Peyer's patch (tissue), 4 donors: ENCODE measurements around the gene TAF1.

ENCODE experiments used
- CTCF ChIP-seq, 6 experiments: fragments of 450-650 bp in 4 of 6; fragments of 200-600 bp in 2 of 6; sonication (generic) in 1 of 6; IDR thresholded peaks; one replicate each; pipeline ENCODE4 v1.5.1; 2017 to 2019; ENCODE audit warnings: antibody characterized with exemption in 6 of 6, mild to moderate bottlenecking in 3 of 6, moderate library complexity in 1 of 6
- POLR2A ChIP-seq, 2 donors: fragments of 450-650 bp; IDR thresholded peaks; one replicate each; pipeline ENCODE4 v1.5.1; 2017; ENCODE audit warnings: antibody characterized with exemption in 2 of 2, mild to moderate bottlenecking in 2 of 2, moderate library complexity in 2 of 2

GRCh38 chrX:71393919-71394318, 27.8 kb downstream of the TAF1 start:
- TF ChIP-seq CTCF (IDR thresholded peaks at IDR 0.05) (no peak), POLR2A (IDR thresholded peaks at IDR 0.05) (no peak)
